Measurements from ENCODE around the gene DNAJB11.

Gene DNAJB11

GRCh38 chr3:186608624-186609215 is 38.2 kb downstream of the DNAJB11 start:
- H3K27me3 ChIP-seq (replicated peaks): no peaks in the 10 kb centered on the region
- in situ Hi-C loops (cut with HindIII; ENCODE audit: low pct_ligation_motif_present, low sequenced_read_pairs): loop anchor here (25.0 kb wide), 1 partner anchor 204 kb away; the partner anchor contains the start of gene RFC4
- DNase-seq: no peak

GRCh38 chr3:186609247-186609868 is 38.8 kb downstream of the DNAJB11 start:
- Histone ChIP-seq H3K27ac (no peak overlapping the region), H3K36me3 (replicated peaks) (no peaks in the 10 kb centered on the region), H3K4me3 (ENCODE audit: low read depth, low read length) (no peak overlapping the region), H3K27me3 (replicated peaks) (no peaks in the 10 kb centered on the region)
- TF ChIP-seq CTCF (IDR thresholded peaks at IDR 0.05; ENCODE audit: low read depth, low read length, missing control alignments): peak; percentile 43
- peak; percentile 15 for DNase-seq
- in situ Hi-C loops (cut with HindIII; ENCODE audit: low pct_ligation_motif_present, low sequenced_read_pairs): loop anchor here (25.0 kb wide), 1 partner anchor 203 kb away; the partner anchor contains the start of gene RFC4

More at GRCh38 chr3:186608624-186609215, 38.2 kb downstream of the DNAJB11 start:
- H3K4me3 ChIP-seq (ENCODE audit: low read depth, low read length): no peak overlapping the region
- no peak for TF ChIP-seq CTCF (IDR thresholded peaks at IDR 0.05; ENCODE audit: low read depth, low read length, missing control alignments)
- no peaks in the 10 kb centered on the region for H3K36me3 ChIP-seq (replicated peaks)
- no peak overlapping the region for H3K27ac ChIP-seq

- H3K4me3 ChIP-seq (ENCODE audit: low read depth, low read length): no peak overlapping the region
- no peak for TF ChIP-seq CTCF (IDR thresholded peaks at IDR 0.05; ENCODE audit: low read depth, low read length, missing control alignments)
- in situ Hi-C loops (cut with HindIII; ENCODE audit: low pct_ligation_motif_present, low sequenced_read_pairs): loop anchor here (25.0 kb wide), 1 partner anchor 200 kb away; the partner anchor contains the start of gene RFC4
- no peak overlapping the region for H3K27ac ChIP-seq
- H3K36me3 ChIP-seq (replicated peaks): no peaks in the 10 kb centered on the region
- DNase-seq: no peak
- H3K27me3 ChIP-seq (replicated peaks): no peaks in the 10 kb centered on the region
These were observed 41.5 kb downstream of the DNAJB11 start for GRCh38 chr3:186612065-186612464.

- Histone ChIP-seq H3K27ac (no peak within 1 kb of the TSS), H3K36me3 (replicated peaks) (no peaks in the 10 kb centered on the region), H3K4me3 (ENCODE audit: low read depth, low read length) (no peak within 1 kb of the TSS), H3K27me3 (replicated peaks) (no peaks in the 10 kb centered on the region)
- no peak for TF ChIP-seq CTCF (IDR thresholded peaks at IDR 0.05; ENCODE audit: low read depth, low read length, missing control alignments)
- DNase-seq: no peak
- in situ Hi-C loops (cut with HindIII; ENCODE audit: low pct_ligation_motif_present, low sequenced_read_pairs): loop anchor here (25.0 kb wide), 1 partner anchor 199 kb away; the partner anchor contains the start of gene RFC4
These were observed 42.5 kb downstream of the DNAJB11 start, which contains the start of gene AHSG for GRCh38 chr3:186612721-186613636. TSS of gene AHSG (plus strand) at chr3:186613060. CDS start at chr3:186613142, 82 bp downstream.

- Histone ChIP-seq H3K27me3 (replicated peaks) (no peaks in the 10 kb centered on the region), H3K4me3 (ENCODE audit: low read depth, low read length) (no peak overlapping the region), H3K36me3 (replicated peaks) (no peaks in the 10 kb centered on the region), H3K27ac (no peak overlapping the region)
- TF ChIP-seq CTCF (IDR thresholded peaks at IDR 0.05; ENCODE audit: low read depth, low read length, missing control alignments): no peak
- no peak for DNase-seq
- in situ Hi-C loops (cut with HindIII; ENCODE audit: low pct_ligation_motif_present, low sequenced_read_pairs): loop anchor here (25.0 kb wide), 1 partner anchor 199 kb away; the partner anchor contains the start of gene RFC4
These were observed 43.2 kb downstream of the DNAJB11 start for GRCh38 chr3:186613637-186614265.
